Fibroblast of the aortic adventitia (primary cell): Measurements from ENCODE around the gene MTCL3.

Experiments
- DNase-seq: peaks from one replicate; pipeline ENCODE4 v3.0.0-alpha.2; 2010; ENCODE audit warnings: low read depth
- H3K4me3 ChIP-seq: 2 replicates; pipeline ENCODE4 v1.5.1; 2011; ENCODE audit warnings: low read depth, mild to moderate bottlenecking, control low read depth, low read length, moderate library complexity
- CTCF ChIP-seq: IDR thresholded peaks from 2 replicates; pipeline ENCODE4 v1.5.1; 2011; ENCODE audit warnings: mild to moderate bottlenecking, low read length, control low read depth, inconsistent platforms; ENCODE audit not compliant: insufficient read depth

Gene MTCL3

GRCh38 chr6:127458222-127458621, 60.9 kb downstream of the MTCL3 start:
- no peak for DNase-seq
- no peak for TF ChIP-seq CTCF
- H3K4me3 ChIP-seq, result no peak overlapping the region

- H3K4me3 ChIP-seq, result no peak overlapping the region
These were observed 61.6 kb downstream of the MTCL3 start for GRCh38 chr6:127457456-127458064.

GRCh38 chr6:127456465-127456864, 62.7 kb downstream of the MTCL3 start:
- no peak overlapping the region for H3K4me3 ChIP-seq
- no peak for DNase-seq
- no peak for TF ChIP-seq CTCF

More at GRCh38 chr6:127457456-127458064, 61.6 kb downstream of the MTCL3 start:
- peak; percentile 89 for DNase-seq
- no peak for TF ChIP-seq CTCF

- no peak for DNase-seq
- H3K4me3 ChIP-seq, result no peak overlapping the region
- no peak for TF ChIP-seq CTCF
These were observed 65.1 kb downstream of the MTCL3 start for GRCh38 chr6:127453845-127454619.

- DNase-seq, result no peak
- no peak for TF ChIP-seq CTCF
- no peak overlapping the region for H3K4me3 ChIP-seq
These were observed 66.3 kb downstream of the MTCL3 start for GRCh38 chr6:127452803-127453202.

- TF ChIP-seq CTCF, result no peak
- no peak overlapping the region for H3K4me3 ChIP-seq
- no peak for DNase-seq
These were observed 67.7 kb downstream of the MTCL3 start for GRCh38 chr6:127451388-127451787.
